HG03342 (cell line): ENCODE data around the gene GPR68.

Experiments used
- ATAC-seq: cut with Tn5 transposase; IDR thresholded peaks from one replicate; pipeline ENCODE4 v1.9.1; 2021; ENCODE audit warnings: mild to moderate bottlenecking, moderate library complexity; ENCODE audit not compliant: unreplicated experiment

Gene GPR68, protein sequence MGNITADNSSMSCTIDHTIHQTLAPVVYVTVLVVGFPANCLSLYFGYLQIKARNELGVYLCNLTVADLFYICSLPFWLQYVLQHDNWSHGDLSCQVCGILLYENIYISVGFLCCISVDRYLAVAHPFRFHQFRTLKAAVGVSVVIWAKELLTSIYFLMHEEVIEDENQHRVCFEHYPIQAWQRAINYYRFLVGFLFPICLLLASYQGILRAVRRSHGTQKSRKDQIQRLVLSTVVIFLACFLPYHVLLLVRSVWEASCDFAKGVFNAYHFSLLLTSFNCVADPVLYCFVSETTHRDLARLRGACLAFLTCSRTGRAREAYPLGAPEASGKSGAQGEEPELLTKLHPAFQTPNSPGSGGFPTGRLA

DNA sequence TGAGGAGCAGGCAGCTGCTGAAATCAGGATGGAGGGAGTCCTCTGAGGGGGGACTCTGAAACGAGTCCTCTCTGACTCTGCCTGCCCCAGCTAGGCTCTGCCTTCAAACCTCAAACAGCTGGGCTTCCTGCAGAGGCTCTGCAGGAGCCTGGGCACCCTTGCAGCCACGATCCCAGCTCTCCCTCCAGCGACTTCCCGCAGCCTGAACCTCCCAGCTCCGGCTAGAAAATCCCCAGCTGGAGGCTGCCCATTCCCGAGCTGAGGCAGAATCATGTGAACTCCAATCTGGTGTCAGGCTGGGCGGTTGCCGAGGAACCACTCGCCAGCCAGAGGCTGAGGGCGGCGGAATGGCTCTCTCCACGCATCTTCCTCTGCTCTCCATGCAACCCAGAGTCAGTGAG, at the start of gene GPR68:
GPR68 (minus strand) TSS at position 204 of the 401 bp plus-strand sequence. CDS start 9,654 bp downstream, outside the sequence.
- no peak for ATAC-seq

GRCh38 chr14:91294153-91294552, 49.6 kb upstream of the GPR68 start:
- ATAC-seq = no peak

GRCh38 chr14:91293281-91293680, 48.8 kb upstream of the GPR68 start:
- ATAC-seq = no peak

DNA sequence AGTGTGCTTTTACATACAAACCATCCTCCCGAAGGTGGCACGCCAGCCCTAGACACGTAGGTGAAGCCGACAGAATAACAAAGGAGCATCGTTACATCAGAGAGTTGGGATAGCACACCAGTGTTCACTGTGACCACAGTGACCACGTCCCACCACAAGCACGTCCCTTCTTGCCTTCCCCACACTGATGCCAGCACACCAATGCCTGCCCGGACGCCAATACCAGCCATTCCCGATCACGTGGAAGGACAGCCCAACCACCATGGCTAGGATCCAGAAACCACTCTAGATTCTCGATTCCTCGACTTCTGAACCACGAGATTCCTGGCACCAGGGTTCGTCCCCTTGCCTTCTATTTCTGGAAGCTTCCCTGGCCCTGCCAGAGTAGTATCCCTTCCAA, 48.0 kb upstream of the GPR68 start:
- ATAC-seq = no peak

- no peak for ATAC-seq
Measured at GRCh38 chr14:91291786-91292405, 47.4 kb upstream of the GPR68 start.

- no peak for ATAC-seq
Measured at GRCh38 chr14:91290986-91291385, 46.5 kb upstream of the GPR68 start.

DNA sequence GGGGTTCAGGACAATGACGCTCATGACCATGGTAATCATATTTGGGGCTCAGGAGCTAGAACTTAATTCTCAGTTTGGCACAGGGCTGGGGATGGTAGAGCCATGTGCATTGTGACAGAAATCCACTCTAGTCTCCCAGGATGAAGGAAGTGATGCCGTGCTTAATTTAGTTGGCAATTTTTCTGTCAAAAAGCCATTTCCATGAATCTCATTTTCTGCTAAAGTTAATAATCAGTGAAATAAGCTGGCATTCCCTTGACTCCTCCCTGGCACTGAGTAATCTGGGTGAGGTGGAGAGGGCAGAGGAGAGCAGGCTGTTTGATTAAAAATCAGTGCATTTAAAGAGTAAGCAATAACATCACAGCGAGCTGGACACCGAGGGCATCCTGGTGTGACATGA, 45.0 kb upstream of the GPR68 start:
- ATAC-seq = no peak

DNA sequence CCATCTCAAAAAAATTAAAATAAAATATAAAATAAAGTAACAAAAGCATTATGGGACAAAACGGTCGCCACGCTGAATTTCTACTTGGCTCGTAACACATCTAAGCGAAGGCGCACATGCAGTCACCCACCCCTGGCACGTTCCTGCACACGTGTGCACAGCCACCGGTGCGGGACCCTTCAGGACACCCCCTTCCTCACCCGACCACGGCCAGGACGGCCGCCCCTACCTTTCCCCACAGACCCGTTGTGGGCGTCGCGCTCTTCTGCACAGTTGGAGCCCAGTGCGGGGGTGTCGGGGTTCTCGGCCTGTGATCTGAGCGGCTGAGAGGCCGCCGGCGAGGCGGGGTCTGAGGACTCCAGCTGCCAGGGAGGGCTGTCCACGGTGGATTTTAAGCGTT, 44.4 kb upstream of the GPR68 start:
- ATAC-seq = no peak

GRCh38 chr14:91286530-91286937, 42.0 kb upstream of the GPR68 start:
- no peak for ATAC-seq

DNA sequence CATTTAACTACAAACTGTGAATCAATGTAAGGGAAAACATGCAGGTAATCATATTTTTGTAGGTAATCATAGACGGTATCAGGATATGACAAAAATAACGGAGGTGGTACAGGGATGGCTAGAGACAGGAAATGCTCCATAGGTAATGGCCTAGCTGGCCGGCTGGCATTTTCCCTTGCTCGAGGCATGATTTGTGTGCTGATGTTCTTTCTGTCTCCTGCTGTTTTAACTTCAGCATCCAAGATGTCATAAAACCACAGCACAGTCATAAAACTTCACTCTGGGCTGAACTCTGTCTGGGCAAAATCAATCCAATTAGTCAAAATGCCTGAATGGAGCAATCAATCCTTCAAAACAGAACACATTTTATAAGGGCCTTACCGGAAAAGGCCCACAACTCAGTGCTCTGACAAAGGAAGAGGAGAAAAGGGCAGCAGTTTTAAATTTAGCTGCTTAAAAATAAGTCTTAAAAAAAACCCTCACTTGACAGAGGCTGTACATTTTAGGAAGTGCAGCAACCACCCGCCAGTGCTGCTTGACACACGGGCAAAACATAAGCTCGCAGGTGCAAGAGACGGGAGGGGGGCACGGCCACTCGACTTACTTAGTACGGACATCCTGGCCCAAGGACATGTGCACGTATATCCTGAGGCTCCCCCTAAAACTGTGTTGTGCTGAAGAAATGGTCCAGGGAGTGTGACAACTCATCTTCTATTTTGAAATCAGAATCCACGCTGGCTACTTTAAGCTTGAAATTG, 40.5 kb upstream of the GPR68 start:
- no peak for ATAC-seq

DNA sequence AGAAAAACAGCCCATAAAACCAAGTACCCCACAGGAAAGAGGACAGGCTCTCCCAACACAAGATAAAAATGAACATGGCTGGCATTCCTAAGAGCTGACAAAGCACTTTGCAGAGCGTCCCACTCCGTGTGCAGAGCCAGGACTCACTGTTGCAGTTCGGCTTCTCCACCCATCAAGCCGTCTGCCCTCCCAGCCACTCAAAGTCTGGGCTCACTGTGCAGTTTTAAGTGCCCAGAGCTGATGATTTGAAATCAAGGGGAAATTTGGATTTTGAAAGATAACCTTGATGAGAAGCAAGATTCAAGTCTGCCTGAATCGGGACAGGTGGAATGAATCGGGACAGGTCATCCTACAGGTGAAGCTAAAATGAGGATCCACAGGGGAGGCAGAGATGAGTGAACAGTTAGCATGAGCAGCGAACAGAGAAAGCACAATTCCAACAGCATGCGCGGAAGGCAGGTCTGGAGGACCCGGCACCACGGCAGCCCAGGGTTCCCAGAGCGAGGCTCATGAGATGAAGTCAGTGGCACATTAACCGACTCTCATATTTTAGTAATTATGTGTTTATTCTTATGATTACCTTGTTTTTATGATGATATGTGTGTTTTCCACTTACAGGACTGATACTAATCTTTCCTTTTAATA, 39.8 kb upstream of the GPR68 start:
- ATAC-seq = no peak

- ATAC-seq = no peak
Measured at GRCh38 chr14:91283666-91284065, 39.2 kb upstream of the GPR68 start.

- ATAC-seq = no peak
Measured at GRCh38 chr14:91282954-91283645, 38.6 kb upstream of the GPR68 start.

DNA sequence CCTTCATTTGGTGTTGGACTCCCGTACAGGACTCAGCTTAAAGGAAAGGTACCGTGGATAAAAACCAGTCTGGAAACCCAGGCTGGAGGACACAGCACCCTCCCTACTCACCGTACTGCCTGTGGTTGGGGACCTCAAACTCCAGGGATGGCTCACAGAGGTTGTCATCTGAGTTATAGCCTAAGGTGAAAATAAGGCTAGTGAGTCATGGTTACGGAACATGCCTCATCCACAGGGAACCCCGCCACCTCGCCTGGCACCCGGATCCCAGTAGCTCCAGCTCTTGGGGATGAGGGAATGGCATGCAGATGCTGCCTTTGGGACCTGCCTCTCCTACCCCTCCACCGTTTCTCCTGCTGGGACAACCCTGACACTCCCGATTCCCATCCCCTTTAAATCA, 36.8 kb upstream of the GPR68 start:
- no peak for ATAC-seq

- no peak for ATAC-seq
Measured at GRCh38 chr14:91280129-91280528, 35.6 kb upstream of the GPR68 start.

DNA sequence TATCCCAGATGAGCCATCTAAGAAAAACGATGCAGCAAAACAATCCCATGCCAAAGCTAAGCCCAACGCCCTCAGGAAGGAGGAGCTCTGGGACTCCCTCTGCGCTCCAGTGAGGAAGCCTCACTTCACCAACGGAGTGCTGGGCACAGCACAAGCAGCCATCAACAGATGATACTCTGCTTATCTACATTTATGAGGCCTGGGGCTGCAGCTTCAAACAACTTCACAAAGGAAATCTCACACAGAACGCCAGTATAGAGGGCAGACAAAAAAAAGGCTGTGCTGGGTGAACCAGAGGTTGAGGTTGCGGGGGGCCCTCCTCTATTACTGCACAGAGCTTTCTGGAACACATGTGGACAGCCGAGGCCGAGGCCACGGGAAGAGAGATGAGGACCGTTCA, 34.9 kb upstream of the GPR68 start:
- ATAC-seq = no peak

- ATAC-seq = no peak
Measured at GRCh38 chr14:91278383-91278715, 33.8 kb upstream of the GPR68 start.

GRCh38 chr14:91277546-91278382, 33.3 kb upstream of the GPR68 start:
- no peak for ATAC-seq

GRCh38 chr14:91274796-91275195, 30.3 kb upstream of the GPR68 start:
- ATAC-seq = no peak

DNA sequence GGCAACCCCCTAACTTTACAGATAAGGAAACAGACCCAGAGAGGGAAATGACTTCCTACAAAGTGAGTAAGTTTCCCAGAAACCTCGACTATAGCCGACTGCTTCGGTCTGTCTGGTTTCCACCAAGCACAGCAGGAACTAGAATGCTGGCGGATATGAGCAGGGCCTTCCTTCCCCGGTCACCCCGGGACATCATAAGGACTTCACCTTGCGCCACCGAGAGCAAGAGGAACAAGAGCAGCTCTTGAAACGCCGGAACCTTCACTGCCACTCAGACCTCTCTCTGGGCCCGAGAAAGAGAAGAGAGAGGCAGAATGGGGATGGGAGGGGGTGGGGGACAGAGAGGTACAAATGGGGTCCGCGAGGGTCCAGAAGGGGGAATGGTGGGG, 29.4 kb upstream of the GPR68 start:
- ATAC-seq = no peak
